B cell (primary cell): ENCODE data around the gene SORL1. TPM values are rescaled to one million over a fixed set of nuclear protein-coding genes. Genes with fewer than 3 reads are reported as not detected.

Experiments
- ATAC-seq: fragments of 200-7000 bp; cut with Tn5 transposase; one replicate; pipeline ENCODE4 v1.10.0; 2021; ENCODE audit warnings: low read depth, mild to moderate bottlenecking, moderate number of reproducible peaks, moderate library complexity
- CTCF ChIA-PET: fragments of 350-600 bp; sonication (Branson Sonifier 250); formaldehyde crosslinking; loops from one replicate; lab custom pipeline; 2021; ENCODE audit warnings: antibody characterized with exemption, inconsistent platforms; lab: Charles Lee
- POLR2A ChIA-PET: fragments of 350-600 bp; sonication (Branson Sonifier 250); formaldehyde crosslinking; loops from one replicate; lab custom pipeline; 2021; ENCODE audit warnings: antibody characterized with exemption; lab: Charles Lee
- DNase-seq: peaks from one replicate; pipeline ENCODE4 v3.0.0; 2013
- H2AFZ ChIP-seq: 2 replicates; pipeline ENCODE4 v1.6.1; 2012; ENCODE audit warnings: mild to moderate bottlenecking, low read depth, low read length; ENCODE audit not compliant: insufficient read depth, poor library complexity, severe bottlenecking
- H3K27ac ChIP-seq, 2 donors: 1 replicate in 1 of 2; 2 replicates in 1 of 2; pipeline ENCODE4 v1.5.1; 2012 to 2013; ENCODE audit warnings: low read length in 2 of 2, mild to moderate bottlenecking in 2 of 2, moderate library complexity in 1 of 2
- H3K27me3 ChIP-seq, 4 experiments: fragments of 200-600 bp in 1 of 4; sonication (generic) in 1 of 4; replicated peaks in 1 of 4; 1 replicate in 2 of 4; 2 replicates in 2 of 4; pipeline versions ENCODE4 v1.6.1 to v1.7.0; 2013 to 2016; ENCODE audit warnings: low read length in 3 of 4, mild to moderate bottlenecking in 2 of 4, mixed read lengths in 1 of 4, moderate library complexity in 1 of 4; ENCODE audit not compliant: insufficient read depth in 4 of 4, control insufficient read depth in 3 of 4; ENCODE audit errors: control extremely low read depth in 1 of 4
- H3K36me3 ChIP-seq, 2 experiments: replicated peaks in 1 of 2; 1 replicate in 1 of 2; 2 replicates in 1 of 2; pipeline versions ENCODE4 v1.6.1 to v1.7.1; 2013; ENCODE audit warnings: low read length in 1 of 2; ENCODE audit not compliant: insufficient read depth in 2 of 2, control insufficient read depth in 1 of 2; ENCODE audit errors: control extremely low read depth in 1 of 2, extremely low read depth in 1 of 2
- H3K4me1 ChIP-seq, 2 donors: fragments of 200-600 bp in 1 of 2; sonication (generic) in 1 of 2; 1 replicate in 1 of 2; 2 replicates in 1 of 2; pipeline versions ENCODE4 v1.5.1 to v1.6.1; 2013 to 2017; ENCODE audit warnings: low read length in 2 of 2; ENCODE audit not compliant: control insufficient read depth in 2 of 2, insufficient read depth in 2 of 2
- H3K4me2 ChIP-seq: replicated peaks from 2 replicates; pipeline ENCODE3; 2012; ENCODE audit warnings: mild to moderate bottlenecking, low read depth, low read length; ENCODE audit not compliant: poor library complexity, severe bottlenecking
- H3K4me3 ChIP-seq, 5 experiments: fragments of 200-600 bp in 1 of 5; sonication (generic) in 1 of 5; 1 replicate in 3 of 5; 2 replicates in 2 of 5; pipeline versions ENCODE4 v1.5.1 to v1.7.0; 2011 to 2016; ENCODE audit warnings: low read length in 4 of 5, mild to moderate bottlenecking in 4 of 5, low read depth in 2 of 5, control low read depth in 1 of 5, moderate library complexity in 1 of 5; ENCODE audit not compliant: insufficient read depth in 1 of 5; ENCODE audit errors: control extremely low read depth in 1 of 5, extremely low read depth in 1 of 5
- H3K79me2 ChIP-seq: fragments of 200-600 bp; sonication (generic); one replicate; pipeline ENCODE4 v1.6.0; 2016; ENCODE audit warnings: low read length; ENCODE audit not compliant: control insufficient read depth, insufficient read depth
- H3K9ac ChIP-seq: fragments of 200-600 bp; sonication (generic); 2 replicates; pipeline ENCODE4 v1.6.1; 2017; ENCODE audit warnings: mild to moderate bottlenecking, low read length, moderate library complexity
- H3K9me3 ChIP-seq, 3 donors: one replicate each; pipeline versions ENCODE4 v1.6.1 to v1.7.1; 2013; ENCODE audit warnings: low read length in 2 of 3; ENCODE audit not compliant: control insufficient read depth in 2 of 3, insufficient read depth in 1 of 3; ENCODE audit errors: control extremely low read depth in 1 of 3
- H4K20me1 ChIP-seq: 2 replicates; pipeline ENCODE4 v1.6.0; 2012; ENCODE audit warnings: mild to moderate bottlenecking, low read length; ENCODE audit not compliant: insufficient read depth, control insufficient read depth, poor library complexity, severe bottlenecking
- H3K27ac Mint-ChIP-seq: one replicate; pipeline ENCODE4 v1.8.0; 2021; ENCODE audit warnings: mixed read lengths
- H3K27me3 Mint-ChIP-seq: one replicate; pipeline ENCODE4 v1.8.0; 2021; ENCODE audit warnings: mixed read lengths
- H3K4me1 Mint-ChIP-seq: one replicate; pipeline ENCODE4 v1.8.0; 2021; ENCODE audit warnings: mixed read lengths
- H3K4me3 Mint-ChIP-seq: one replicate; pipeline ENCODE4 v1.8.0; 2021; ENCODE audit warnings: mixed read lengths
- H3K9me3 Mint-ChIP-seq: one replicate; pipeline ENCODE4 v1.8.0; 2022; ENCODE audit warnings: mixed read lengths; ENCODE audit not compliant: insufficient read depth
- EZH2 ChIP-seq: IDR thresholded peaks from 2 replicates; pipeline ENCODE4 v1.6.1; 2012; ENCODE audit warnings: borderline replicate concordance, low read depth, mild to moderate bottlenecking, moderate library complexity, low read length; ENCODE audit not compliant: insufficient read depth, poor library complexity, severe bottlenecking
- WGBS: methylation state at CpG from one replicate; pipeline ENCODE4 v1.1.5; 2013; ENCODE audit warnings: missing lambda C conversion rate; ENCODE audit not compliant: insufficient coverage; 5-methylcytosine and 5-hydroxymethylcytosine counted together
- intact Hi-C: fragments of 100-400 bp; cut with micrococcal nuclease; formaldehyde crosslinking; loops from one replicate; pipeline ENCODE4 v1.10.0; 2022
- polyA plus RNA-seq: library from polyadenylated mRNA; depleted of rRNA; stranded (reverse); fragments of >200 nt; gene quantifications from 2 replicates; pipeline ENCODE4 v1.2.3, GENCODE V29; 2012
- total RNA-seq, 2 donors: library from RNA; stranded (reverse); fragments of 120-200 nt in 1 of 2; gene quantifications; 1 replicate in 1 of 2; 2 replicates in 1 of 2; pipeline versions ENCODE4 v1.2.3 to v1.2.4, GENCODE V29; 2013 to 2022
- TF ChIP-seq, protein P1 (sequence below): fragments of 200-600 bp; IDR thresholded peaks from one replicate; pipeline ENCODE4 v1.8.0; 2022; ENCODE audit warnings: antibody characterized with exemption, mild to moderate bottlenecking

The SORL1 gene
- total and polyA plus RNA-seq, 2 donors (not counting 1 experiment from before 2014, with no cell fraction given): 13.0 to 396 TPM

GRCh38 chr11:121514432-121515334, 62.6 kb downstream of the SORL1 start:
- TF ChIP-seq, protein P1, sequence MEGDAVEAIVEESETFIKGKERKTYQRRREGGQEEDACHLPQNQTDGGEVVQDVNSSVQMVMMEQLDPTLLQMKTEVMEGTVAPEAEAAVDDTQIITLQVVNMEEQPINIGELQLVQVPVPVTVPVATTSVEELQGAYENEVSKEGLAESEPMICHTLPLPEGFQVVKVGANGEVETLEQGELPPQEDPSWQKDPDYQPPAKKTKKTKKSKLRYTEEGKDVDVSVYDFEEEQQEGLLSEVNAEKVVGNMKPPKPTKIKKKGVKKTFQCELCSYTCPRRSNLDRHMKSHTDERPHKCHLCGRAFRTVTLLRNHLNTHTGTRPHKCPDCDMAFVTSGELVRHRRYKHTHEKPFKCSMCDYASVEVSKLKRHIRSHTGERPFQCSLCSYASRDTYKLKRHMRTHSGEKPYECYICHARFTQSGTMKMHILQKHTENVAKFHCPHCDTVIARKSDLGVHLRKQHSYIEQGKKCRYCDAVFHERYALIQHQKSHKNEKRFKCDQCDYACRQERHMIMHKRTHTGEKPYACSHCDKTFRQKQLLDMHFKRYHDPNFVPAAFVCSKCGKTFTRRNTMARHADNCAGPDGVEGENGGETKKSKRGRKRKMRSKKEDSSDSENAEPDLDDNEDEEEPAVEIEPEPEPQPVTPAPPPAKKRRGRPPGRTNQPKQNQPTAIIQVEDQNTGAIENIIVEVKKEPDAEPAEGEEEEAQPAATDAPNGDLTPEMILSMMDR: no peak
- TF ChIP-seq EZH2: no peak
- ChIA-PET POLR2A (no interaction called here), CTCF (interaction anchor here (0.9 kb wide), 1 partner anchor 53 kb away, joined by 4 read pairs; no protein-coding TSS in a partner anchor)
- Histone ChIP-seq H3K27me3 (no peaks in the 10 kb centered on the region), H3K4me3 (no peak overlapping the region), H3K9ac (no peak overlapping the region), H3K9me3 (no peaks in the 10 kb centered on the region), H2AFZ (no peak overlapping the region), H3K27ac (no peak overlapping the region), H3K79me2 (peaks cover 57% of the 10 kb centered on the region), H3K4me1 (peaks cover 10 to 11% of the 10 kb centered on the region in 2 donors), H4K20me1 (peaks cover 7% of the 10 kb centered on the region), H3K4me2 (no peak overlapping the region), H3K36me3 (peaks cover 5 to 37% of the 10 kb centered on the region in 2 experiments)
- ATAC-seq (no peak), DNase-seq (no peak)
- Mint-ChIP-seq H3K4me1 (peaks cover 29% of the 10 kb centered on the region), H3K9me3 (no peaks in the 10 kb centered on the region), H3K4me3 (no peak overlapping the region), H3K27me3 (no peaks in the 10 kb centered on the region), H3K27ac (peak overlapping the region; percentile 15)
- intact Hi-C loops: no loop called here
- 93% methylated on average over 16 of the region's 17 CpGs for WGBS

DNA sequence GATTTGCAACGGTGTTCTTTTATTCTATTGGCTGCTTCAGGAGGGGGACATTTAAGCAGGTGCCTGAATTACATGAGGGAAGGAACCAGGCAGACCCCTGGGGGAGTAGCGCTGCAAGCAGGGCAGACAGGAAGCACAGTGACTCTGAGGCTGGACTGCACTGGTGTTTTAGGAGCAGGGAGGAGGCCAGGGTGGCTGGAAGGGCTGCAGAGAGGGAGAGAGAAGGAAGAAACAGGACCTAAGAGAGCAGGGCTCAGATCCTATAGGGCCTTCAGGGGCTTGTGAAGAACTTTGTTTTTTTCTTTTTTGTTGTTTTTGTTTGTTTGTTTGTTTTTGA, 63.2 kb downstream of the SORL1 start:
- ChIA-PET POLR2A (no interaction called here), CTCF (interaction anchor here (0.9 kb wide), 1 partner anchor 54 kb away, joined by 4 read pairs; no protein-coding TSS in a partner anchor)
- Histone ChIP-seq H3K27ac (no peak overlapping the region), H2AFZ (no peak overlapping the region), H3K4me3 (no peak overlapping the region), H3K36me3 (peaks cover 8 to 37% of the 10 kb centered on the region in 2 experiments), H3K4me2 (no peak overlapping the region), H3K79me2 (peaks cover 51% of the 10 kb centered on the region), H3K27me3 (no peaks in the 10 kb centered on the region), H3K9ac (no peak overlapping the region), H3K9me3 (no peaks in the 10 kb centered on the region), H3K4me1 (peaks cover 12 to 13% of the 10 kb centered on the region in 2 donors), H4K20me1 (peaks cover 7% of the 10 kb centered on the region)
- intact Hi-C loops: no loop called here
- no peak for DNase-seq
- H3K27ac Mint-ChIP-seq: no peak overlapping the region
- H3K4me1 Mint-ChIP-seq: peaks cover 30% of the 10 kb centered on the region
- 51% methylated on average over 2 of the region's 2 CpGs for WGBS
- no peak for TF ChIP-seq EZH2
- TF ChIP-seq, protein P1: no peak
- no peaks in the 10 kb centered on the region for H3K27me3 Mint-ChIP-seq
- H3K9me3 Mint-ChIP-seq: no peaks in the 10 kb centered on the region
- ATAC-seq: no peak
- H3K4me3 Mint-ChIP-seq: no peak overlapping the region
